ENCODE results near the gene RPL10L.

RPL10L gene

DNA sequence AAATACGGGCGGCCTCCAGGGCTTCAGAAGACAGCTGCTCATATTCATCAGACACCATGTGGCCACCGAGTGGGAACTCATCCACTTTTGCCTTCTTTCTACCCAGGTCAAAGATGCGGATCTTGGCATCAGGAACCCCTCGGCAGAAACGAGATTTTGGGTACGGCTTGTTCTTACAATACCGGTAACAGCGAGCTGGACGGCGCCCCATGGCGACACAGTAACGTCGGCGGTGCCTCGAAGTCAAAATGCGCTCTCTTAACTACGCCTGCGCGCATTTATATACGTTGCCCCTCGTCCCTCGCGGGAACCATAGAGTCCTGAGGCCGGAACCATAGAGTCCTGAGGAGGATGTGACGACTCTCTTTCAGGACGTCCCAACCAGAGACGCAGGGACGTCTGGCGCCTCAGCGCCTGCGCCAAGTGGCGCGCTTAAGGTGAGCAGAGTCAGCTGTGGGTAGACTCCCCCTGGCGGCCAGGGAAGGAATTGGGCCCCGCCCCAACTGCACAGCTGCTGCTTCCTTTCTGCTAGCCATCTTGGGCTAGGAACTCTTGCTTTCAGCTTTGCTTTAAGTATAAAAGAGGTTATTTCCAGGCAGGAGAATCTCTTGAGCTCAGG, at the start of gene RPL10L:
RPL10L (minus strand) TSS at position 256 of the 619 bp plus-strand sequence; CDS start at position 211, 45 bp downstream.
- DNase-seq = no peak

DNA sequence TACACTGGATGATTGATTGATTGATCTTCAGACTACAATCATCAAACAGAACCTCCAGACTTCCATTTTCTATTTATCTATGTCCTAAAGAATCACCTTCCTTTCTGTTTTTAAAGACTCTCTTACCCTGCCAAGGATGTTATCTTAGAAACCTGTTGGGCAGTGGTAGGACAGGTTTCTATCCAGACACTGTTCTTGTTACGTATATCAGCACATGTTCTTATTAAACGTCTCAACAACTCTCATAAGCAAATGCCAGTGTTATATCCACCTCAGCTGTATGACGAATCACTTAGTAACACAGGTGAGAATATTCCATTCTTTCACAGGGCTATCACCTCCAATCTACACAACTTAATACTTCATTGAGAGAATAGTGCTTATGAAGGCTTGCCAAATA, 40.2 kb upstream of the RPL10L start:
- no peak for DNase-seq

DNA sequence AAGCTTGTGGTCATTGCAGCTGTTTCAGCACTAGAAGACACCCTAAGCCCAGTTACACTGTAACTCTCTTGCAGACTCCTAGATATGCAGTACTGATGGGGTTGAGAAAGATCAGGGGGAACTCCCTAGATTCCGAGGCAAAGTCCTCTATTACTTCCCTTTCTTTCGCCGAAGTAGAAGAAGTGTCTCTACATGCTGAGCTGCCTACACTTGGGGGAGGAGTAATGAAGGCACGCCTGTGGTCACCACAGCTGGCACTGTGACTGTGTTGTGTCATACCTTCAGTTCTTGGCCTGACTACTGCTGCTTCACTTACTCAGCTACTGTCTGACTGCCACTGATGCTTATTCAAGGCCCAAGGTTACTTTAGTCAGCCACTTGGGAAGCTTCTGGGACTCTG, 35.1 kb upstream of the RPL10L start:
- no peak for DNase-seq

DNA sequence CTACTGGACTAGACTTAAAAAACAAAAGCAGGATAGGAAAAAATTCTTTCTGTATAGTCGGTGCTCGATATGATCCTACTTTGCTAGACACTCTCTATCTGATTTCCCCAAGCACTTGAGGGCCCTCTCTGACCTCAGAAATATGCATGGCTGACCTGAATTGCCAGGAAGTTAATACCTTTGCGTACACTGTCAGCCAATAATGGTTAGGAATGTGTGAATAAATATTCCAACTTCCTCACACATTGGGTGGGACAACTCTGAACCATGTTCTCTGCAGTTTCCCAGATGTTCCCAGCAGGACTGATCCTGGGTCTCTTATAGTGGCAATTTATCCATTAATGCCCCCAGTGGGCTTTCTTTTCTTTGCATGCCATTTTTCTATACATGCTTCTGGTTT, 20.5 kb upstream of the RPL10L start:
- no peak for DNase-seq

- DNase-seq = no peak
Observed at GRCh38 chr14:46663382-46663781, 11.8 kb upstream of the RPL10L start.

DNA sequence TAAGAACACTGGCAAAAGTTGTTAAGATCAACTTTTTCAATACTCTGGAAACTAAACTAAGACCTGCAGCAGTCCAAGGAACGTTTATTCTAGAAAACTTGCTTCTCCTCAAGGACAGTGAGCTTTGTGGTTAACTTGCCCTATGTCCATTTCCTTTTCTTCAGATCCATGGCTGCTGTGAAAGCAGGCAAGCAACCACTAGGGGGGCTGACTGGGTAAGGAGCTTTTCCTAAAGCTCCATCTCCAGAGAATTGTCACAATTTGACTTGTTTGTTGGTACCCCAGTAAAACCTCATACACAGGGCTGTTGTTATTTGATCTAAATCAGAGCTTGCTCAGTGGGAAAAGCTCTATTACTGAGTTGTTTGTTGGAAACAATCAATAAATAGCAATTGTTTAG, 10.1 kb upstream of the RPL10L start:
- no peak for DNase-seq

- no peak for DNase-seq
Observed at GRCh38 chr14:46653031-46653755, 1.6 kb upstream of the RPL10L start.

DNA sequence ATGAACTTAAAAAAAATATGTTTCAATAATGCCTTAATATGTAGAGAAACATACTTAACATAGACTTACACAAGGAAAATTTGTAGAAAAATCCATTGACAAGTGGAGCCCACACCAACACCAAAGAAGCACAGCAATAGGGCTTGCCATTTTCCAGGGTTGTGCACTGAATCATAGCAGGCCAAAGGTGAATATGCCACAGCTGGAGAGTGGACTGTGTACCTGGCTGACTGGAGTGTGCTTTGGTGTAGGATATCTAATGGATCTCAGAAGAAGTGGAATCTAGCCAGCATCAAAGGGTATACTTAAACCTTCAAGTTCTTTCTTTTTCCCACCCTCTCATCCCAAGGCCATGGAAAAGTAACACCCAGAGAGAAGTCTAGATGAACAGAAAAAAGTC, 4.8 kb downstream of the RPL10L start:
- no peak for DNase-seq

GRCh38 chr14:46626876-46627275, 24.7 kb downstream of the RPL10L start:
- DNase-seq = no peak
